HCT116 (cell line): ENCODE data around the gene SCNN1B. TPM values are rescaled to one million over a fixed set of nuclear protein-coding genes. Genes with fewer than 3 reads are reported as not detected.

Experiments
- ATAC-seq: fragments of 200-7000 bp; cut with Tn5 transposase; 2 replicates; pipeline ENCODE4 v1.9.1; 2020; ENCODE audit warnings: mild to moderate bottlenecking, moderate library complexity
- BruUV-seq: library from RNA; stranded (reverse); fragments of 400-500 nt; replicated peaks from 2 replicates; lab custom pipeline; 2021; lab: Mats Ljungman, UMichigan
- CTCF ChIA-PET: fragments of 300-600 bp; sonication (Branson Sonifier 250); formaldehyde crosslinking; loops from one replicate; lab custom pipeline; 2021; ENCODE audit warnings: antibody characterized with exemption; lab: Charles Lee
- POLR2A ChIA-PET: fragments of 300-600, 350-600 bp; sonication (Branson Sonifier 250); formaldehyde crosslinking; loops from one replicate; lab custom pipeline; 2021; ENCODE audit warnings: antibody characterized with exemption; lab: Charles Lee
- RAD21 ChIA-PET, 2 experiments: fragments of 300-600 bp; sonication (Branson Sonifier 250); formaldehyde crosslinking; loops; one replicate each; lab custom pipeline; 2023; ENCODE audit warnings: low total read pairs in 2 of 2; ENCODE audit not compliant: uncharacterized antibody in 2 of 2, unreplicated experiment in 2 of 2, low non-redundant PET in 1 of 2; lab: Charles Lee
- DNase-seq: peaks from one replicate; pipeline ENCODE4 v3.0.0-alpha.2; 2010; ENCODE audit warnings: low read depth, low spot score
- H2AFZ ChIP-seq: fragments of 200-600 bp; shearing (Covaris generic), sonication (generic); 2 replicates; pipeline ENCODE4 v1.6.1; 2017; ENCODE audit warnings: low read depth, mixed run types, mixed read lengths, antibody characterized with exemption, low read length; ENCODE audit not compliant: poor library complexity, severe bottlenecking
- H3K27ac ChIP-seq: 2 replicates; pipeline ENCODE4 v1.5.1; 2012; ENCODE audit warnings: low read depth, low read length
- H3K27me3 ChIP-seq: fragments of 200-600 bp; sonication (generic); 2 replicates; pipeline ENCODE4 v1.6.1; 2016; ENCODE audit warnings: mixed run types, low read length, mixed read lengths; ENCODE audit not compliant: insufficient read depth
- H3K36me3 ChIP-seq, 2 experiments: fragments of 200-500 bp in 1 of 2; fragments of 200-600 bp in 1 of 2; sonication (Bioruptor generic) in 1 of 2; sonication (generic) in 1 of 2; 2 replicates each; pipeline versions ENCODE4 v1.5.1 to v1.6.1; 2014 to 2016; ENCODE audit warnings: low read length in 2 of 2, inconsistent platforms in 1 of 2, mixed read lengths in 1 of 2, mixed run types in 1 of 2; ENCODE audit not compliant: insufficient read depth in 2 of 2, control insufficient read depth in 1 of 2
- H3K4me1 ChIP-seq, 2 experiments: fragments of 200-600 bp in 1 of 2; sonication (generic) in 1 of 2; 2 replicates each; pipeline versions ENCODE4 v1.5.1 to v1.6.1; 2012 to 2017; ENCODE audit warnings: low read length in 2 of 2, inconsistent platforms in 1 of 2, mild to moderate bottlenecking in 1 of 2, mixed read lengths in 1 of 2, mixed run types in 1 of 2, moderate library complexity in 1 of 2; ENCODE audit not compliant: insufficient read depth in 2 of 2, control insufficient read depth in 1 of 2
- H3K4me2 ChIP-seq: fragments of 200-600 bp; sonication (generic); 2 replicates; pipeline ENCODE4 v1.6.1; 2017; ENCODE audit warnings: mixed run types, low read length, mixed read lengths
- H3K4me3 ChIP-seq, 2 experiments: fragments of 200-600 bp in 1 of 2; sonication (generic) in 1 of 2; replicated peaks in 1 of 2; 2 replicates each; pipeline ENCODE4 v1.5.1; 2011 to 2016; ENCODE audit warnings: low read length in 2 of 2, control low read depth in 1 of 2, low read depth in 1 of 2, mild to moderate bottlenecking in 1 of 2, mixed read lengths in 1 of 2, mixed run types in 1 of 2
- H3K79me2 ChIP-seq: fragments of 200-600 bp; sonication (generic); 2 replicates; pipeline ENCODE4 v1.6.1; 2017; ENCODE audit warnings: mild to moderate bottlenecking, mixed run types, low read length, moderate library complexity, mixed read lengths; ENCODE audit not compliant: insufficient read depth
- H3K9ac ChIP-seq: fragments of 200-600 bp; sonication (generic); 2 replicates; pipeline ENCODE4 v1.6.1; 2016; ENCODE audit warnings: low read length, mixed read lengths
- H3K9me2 ChIP-seq: fragments of 200-600 bp; sonication (generic), shearing (Covaris generic); 2 replicates; pipeline ENCODE4 v1.6.1; 2017; ENCODE audit warnings: mixed run types, mild to moderate bottlenecking, moderate library complexity; ENCODE audit not compliant: insufficient read depth
- H3K9me3 ChIP-seq, 2 experiments: fragments of 200-500 bp in 1 of 2; fragments of 200-600 bp in 1 of 2; sonication (Bioruptor generic) in 1 of 2; sonication (generic) in 1 of 2; 2 replicates each; pipeline ENCODE4 v1.6.1; 2014 to 2017; ENCODE audit warnings: low read length in 2 of 2, mixed read lengths in 2 of 2, inconsistent platforms in 1 of 2, low read depth in 1 of 2, mild to moderate bottlenecking in 1 of 2, mixed run types in 1 of 2, moderate library complexity in 1 of 2; ENCODE audit not compliant: control insufficient read depth in 1 of 2, insufficient read depth in 1 of 2
- H4K20me1 ChIP-seq: fragments of 200-600 bp; sonication (generic), shearing (Covaris generic); 2 replicates; pipeline ENCODE4 v1.6.1; 2017; ENCODE audit warnings: mixed run types, mild to moderate bottlenecking, moderate library complexity; ENCODE audit not compliant: insufficient read depth
- CBX3 ChIP-seq: IDR thresholded peaks from 2 replicates; pipeline ENCODE4 v1.6.1; 2012; ENCODE audit warnings: low read depth
- CEBPB ChIP-seq: IDR thresholded peaks from 2 replicates; pipeline ENCODE4 v1.6.1; 2012; ENCODE audit warnings: low read depth
- EGR1 ChIP-seq: IDR thresholded peaks from 2 replicates; pipeline ENCODE4 v1.6.1; 2012; ENCODE audit warnings: low read depth
- ELF1 ChIP-seq: IDR thresholded peaks from 2 replicates; pipeline ENCODE4 v1.6.1; 2012; ENCODE audit warnings: low read depth, borderline replicate concordance
- EZH2phosphoT487 ChIP-seq: fragments of 200-600 bp; IDR thresholded peaks from 2 replicates; pipeline ENCODE4 v1.6.1; 2018; ENCODE audit warnings: antibody characterized with exemption, borderline replicate concordance
- FOSL1 ChIP-seq: IDR thresholded peaks from 2 replicates; pipeline ENCODE4 v1.6.1; 2012; ENCODE audit warnings: low read depth
- JUND ChIP-seq: IDR thresholded peaks from 2 replicates; pipeline ENCODE4 v1.6.1; 2012
- POLR2A ChIP-seq: IDR thresholded peaks from 2 replicates; pipeline ENCODE4 v1.7.0; 2011; ENCODE audit warnings: borderline replicate concordance; ENCODE audit not compliant: insufficient read depth, insufficient read length; ENCODE audit errors: extremely low read depth
- POLR2AphosphoS5 ChIP-seq: IDR thresholded peaks from 2 replicates; pipeline ENCODE4 v1.6.1; 2011; ENCODE audit warnings: mild to moderate bottlenecking, low read depth, low read length, moderate library complexity
- SP1 ChIP-seq: IDR thresholded peaks from 2 replicates; pipeline ENCODE4 v1.6.1; 2012; ENCODE audit warnings: low read depth
- TCF7L2 ChIP-seq: IDR thresholded peaks from 2 replicates; pipeline ENCODE4 v1.7.0; 2011; ENCODE audit warnings: borderline replicate concordance, inconsistent platforms; ENCODE audit not compliant: insufficient read depth, insufficient read length; ENCODE audit errors: extremely low read depth
- ZNF274 ChIP-seq: fragments of 200-500 bp; sonication (Bioruptor generic); IDR thresholded peaks from 2 replicates; pipeline ENCODE4 v1.6.1; 2014; ENCODE audit warnings: mild to moderate bottlenecking, low read depth, low read length, inconsistent platforms
- intact Hi-C: fragments of 100-400 bp; cut with micrococcal nuclease; formaldehyde crosslinking; loops from 2 replicates; pipeline ENCODE4 v1.10.0; 2022
- total RNA-seq: library from RNA; stranded (reverse); gene quantifications from one replicate; pipeline ENCODE4 v1.2.1, GENCODE V29; 2021; ENCODE audit not compliant: unreplicated experiment
- TF ChIP-seq, protein P1 (sequence below), 3 experiments: fragments of 200-600 bp in 1 of 3; sonication (generic) in 1 of 3; IDR thresholded peaks in 2 of 3; conservative IDR thresholded peaks in 1 of 3; 2 replicates each; pipeline ENCODE4 v1.5.1; 2012 to 2017; ENCODE audit warnings: low read depth in 2 of 3, low read length in 2 of 3, antibody characterized with exemption in 1 of 3, borderline replicate concordance in 1 of 3, control low read depth in 1 of 3, mild to moderate bottlenecking in 1 of 3, mixed read lengths in 1 of 3, mixed run types in 1 of 3, moderate library complexity in 1 of 3; ENCODE audit not compliant: insufficient read depth in 1 of 3
- TF ChIP-seq, protein P2 (sequence below): IDR thresholded peaks from 2 replicates; pipeline ENCODE4 v1.6.1; 2012
- TF ChIP-seq, protein P3 (sequence below): IDR thresholded peaks from 2 replicates; pipeline ENCODE4 v1.6.1; 2012; ENCODE audit warnings: low read depth

SCNN1B gene
- total RNA-seq, 1 experiment from 2014 or later = 0.37 TPM

DNA sequence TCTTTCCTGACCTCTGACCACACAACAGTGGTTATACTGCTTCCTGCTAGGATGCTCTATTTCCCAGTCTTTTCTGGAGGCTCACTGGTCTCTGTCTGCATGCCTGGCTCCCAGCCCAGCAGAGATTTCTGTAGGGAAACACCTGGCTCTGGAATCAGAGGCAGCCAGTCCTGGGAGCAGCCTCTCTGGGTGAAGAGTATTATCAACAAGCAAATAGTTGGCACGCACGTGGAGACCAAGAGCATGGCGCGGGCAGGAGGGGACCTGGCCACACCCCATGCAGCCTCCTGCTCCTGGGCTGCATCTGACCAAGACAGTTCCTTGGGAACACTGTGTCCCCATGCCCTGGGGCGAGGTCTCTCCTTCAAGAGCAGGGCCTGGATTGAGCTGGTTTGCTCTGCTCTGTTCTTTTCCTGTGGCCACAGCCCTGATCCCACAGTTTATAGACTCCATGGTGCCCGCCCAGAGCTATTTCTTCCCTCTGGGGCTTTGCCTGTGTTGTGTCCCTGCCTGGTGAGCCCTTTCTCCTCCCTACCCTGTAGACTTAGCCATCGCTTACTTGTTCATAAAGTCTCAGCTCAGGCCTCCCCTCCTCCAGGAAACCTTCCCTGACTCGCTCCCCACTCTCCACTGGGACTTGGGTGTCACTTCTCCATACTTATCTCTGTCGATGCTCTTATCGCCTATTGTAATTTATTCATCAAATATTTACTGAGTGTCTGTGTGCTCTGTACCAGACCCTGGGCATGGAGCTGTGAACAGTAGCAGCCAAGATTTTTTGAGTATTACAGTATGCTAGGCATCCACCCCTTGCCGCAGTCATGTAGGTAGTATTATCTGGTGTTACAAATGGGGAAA lies 60.6 kb downstream of the SCNN1B start (continued):
- TF ChIP-seq, protein P1, sequence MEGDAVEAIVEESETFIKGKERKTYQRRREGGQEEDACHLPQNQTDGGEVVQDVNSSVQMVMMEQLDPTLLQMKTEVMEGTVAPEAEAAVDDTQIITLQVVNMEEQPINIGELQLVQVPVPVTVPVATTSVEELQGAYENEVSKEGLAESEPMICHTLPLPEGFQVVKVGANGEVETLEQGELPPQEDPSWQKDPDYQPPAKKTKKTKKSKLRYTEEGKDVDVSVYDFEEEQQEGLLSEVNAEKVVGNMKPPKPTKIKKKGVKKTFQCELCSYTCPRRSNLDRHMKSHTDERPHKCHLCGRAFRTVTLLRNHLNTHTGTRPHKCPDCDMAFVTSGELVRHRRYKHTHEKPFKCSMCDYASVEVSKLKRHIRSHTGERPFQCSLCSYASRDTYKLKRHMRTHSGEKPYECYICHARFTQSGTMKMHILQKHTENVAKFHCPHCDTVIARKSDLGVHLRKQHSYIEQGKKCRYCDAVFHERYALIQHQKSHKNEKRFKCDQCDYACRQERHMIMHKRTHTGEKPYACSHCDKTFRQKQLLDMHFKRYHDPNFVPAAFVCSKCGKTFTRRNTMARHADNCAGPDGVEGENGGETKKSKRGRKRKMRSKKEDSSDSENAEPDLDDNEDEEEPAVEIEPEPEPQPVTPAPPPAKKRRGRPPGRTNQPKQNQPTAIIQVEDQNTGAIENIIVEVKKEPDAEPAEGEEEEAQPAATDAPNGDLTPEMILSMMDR (IDR thresholded peaks at IDR 0.05 in 2 of 3, conservative IDR thresholded peaks at IDR 0.05 in 1 of 3; ENCODE audit: borderline replicate concordance in 1 of 3, insufficient read depth in 1 of 3, low read depth in 2 of 3, low read length in 2 of 3) = no peak
- TF ChIP-seq ZNF274 (no peak), TCF7L2 (no peak), EZH2phosphoT487 (no peak)

DNA sequence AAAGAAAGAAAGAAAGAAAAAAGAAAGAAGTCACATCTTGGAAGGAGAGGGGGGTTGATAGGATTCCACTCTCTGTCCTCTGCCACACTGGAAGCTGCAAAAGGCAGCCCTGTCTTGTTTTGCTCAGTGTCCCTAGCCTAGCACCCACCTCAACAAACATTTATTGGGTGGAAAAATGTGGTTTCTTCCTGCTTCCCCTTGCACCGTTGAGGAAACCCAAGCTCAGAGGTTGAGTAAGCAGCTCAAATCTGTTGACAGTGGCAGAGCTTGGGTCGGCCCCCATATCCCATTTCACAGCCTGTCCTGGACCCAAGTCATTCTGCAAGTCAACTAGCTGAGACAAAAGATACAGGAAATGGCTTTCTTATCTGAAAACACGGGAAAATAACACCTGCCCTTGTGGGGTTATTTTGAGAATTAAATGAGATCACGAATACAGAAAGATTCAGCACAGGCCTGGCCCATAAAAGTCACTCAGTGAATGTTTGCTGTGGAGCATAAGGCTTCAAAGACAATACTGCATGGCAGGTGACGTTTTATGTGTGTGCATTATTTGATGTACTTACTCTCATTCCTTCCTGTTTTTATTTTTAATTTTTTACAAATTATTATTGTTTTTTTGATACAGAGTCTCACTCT lies 63.6 kb downstream of the SCNN1B start:
- no peaks in the 10 kb centered on the region for H3K9me2 ChIP-seq
- H4K20me1 ChIP-seq = no peaks in the 10 kb centered on the region
- H3K27ac ChIP-seq = no peak overlapping the region
- ATAC-seq (no peak), DNase-seq (no peak)
- intact Hi-C loops = no loop called here
- no peak overlapping the region for H3K4me3 ChIP-seq
- no peak overlapping the region for H2AFZ ChIP-seq
- H3K36me3 ChIP-seq = no peaks in the 10 kb centered on the region
- H3K27me3 ChIP-seq = no peaks in the 10 kb centered on the region
- ChIA-PET CTCF (no interaction called here), POLR2A (no interaction called here), RAD21 (no interaction called here)
- peaks cover 6 to 11% of the 10 kb centered on the region in 2 experiments; a peak in 3 of 4 replicates for H3K4me1 ChIP-seq
- H3K79me2 ChIP-seq = no peaks in the 10 kb centered on the region
- no TSS peak for BruUV-seq
- no peak overlapping the region for H3K4me2 ChIP-seq
- H3K9me3 ChIP-seq = no peaks in the 10 kb centered on the region
- no peak overlapping the region for H3K9ac ChIP-seq
- TF ChIP-seq FOSL1 (no peak), CBX3 (no peak), ELF1 (no peak), CEBPB (no peak), SP1 (no peak), POLR2AphosphoS5 (no peak), ZNF274 (no peak), EGR1 (no peak), JUND (no peak), EZH2phosphoT487 (no peak), POLR2A (no peak)
- TF ChIP-seq, protein P2, sequence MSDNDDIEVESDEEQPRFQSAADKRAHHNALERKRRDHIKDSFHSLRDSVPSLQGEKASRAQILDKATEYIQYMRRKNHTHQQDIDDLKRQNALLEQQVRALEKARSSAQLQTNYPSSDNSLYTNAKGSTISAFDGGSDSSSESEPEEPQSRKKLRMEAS = no peak
- TF ChIP-seq, protein P3, sequence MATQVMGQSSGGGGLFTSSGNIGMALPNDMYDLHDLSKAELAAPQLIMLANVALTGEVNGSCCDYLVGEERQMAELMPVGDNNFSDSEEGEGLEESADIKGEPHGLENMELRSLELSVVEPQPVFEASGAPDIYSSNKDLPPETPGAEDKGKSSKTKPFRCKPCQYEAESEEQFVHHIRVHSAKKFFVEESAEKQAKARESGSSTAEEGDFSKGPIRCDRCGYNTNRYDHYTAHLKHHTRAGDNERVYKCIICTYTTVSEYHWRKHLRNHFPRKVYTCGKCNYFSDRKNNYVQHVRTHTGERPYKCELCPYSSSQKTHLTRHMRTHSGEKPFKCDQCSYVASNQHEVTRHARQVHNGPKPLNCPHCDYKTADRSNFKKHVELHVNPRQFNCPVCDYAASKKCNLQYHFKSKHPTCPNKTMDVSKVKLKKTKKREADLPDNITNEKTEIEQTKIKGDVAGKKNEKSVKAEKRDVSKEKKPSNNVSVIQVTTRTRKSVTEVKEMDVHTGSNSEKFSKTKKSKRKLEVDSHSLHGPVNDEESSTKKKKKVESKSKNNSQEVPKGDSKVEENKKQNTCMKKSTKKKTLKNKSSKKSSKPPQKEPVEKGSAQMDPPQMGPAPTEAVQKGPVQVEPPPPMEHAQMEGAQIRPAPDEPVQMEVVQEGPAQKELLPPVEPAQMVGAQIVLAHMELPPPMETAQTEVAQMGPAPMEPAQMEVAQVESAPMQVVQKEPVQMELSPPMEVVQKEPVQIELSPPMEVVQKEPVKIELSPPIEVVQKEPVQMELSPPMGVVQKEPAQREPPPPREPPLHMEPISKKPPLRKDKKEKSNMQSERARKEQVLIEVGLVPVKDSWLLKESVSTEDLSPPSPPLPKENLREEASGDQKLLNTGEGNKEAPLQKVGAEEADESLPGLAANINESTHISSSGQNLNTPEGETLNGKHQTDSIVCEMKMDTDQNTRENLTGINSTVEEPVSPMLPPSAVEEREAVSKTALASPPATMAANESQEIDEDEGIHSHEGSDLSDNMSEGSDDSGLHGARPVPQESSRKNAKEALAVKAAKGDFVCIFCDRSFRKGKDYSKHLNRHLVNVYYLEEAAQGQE = no peak
- TF ChIP-seq, protein P1 (IDR thresholded peaks at IDR 0.05 in 2 of 3, conservative IDR thresholded peaks at IDR 0.05 in 1 of 3; ENCODE audit: borderline replicate concordance in 1 of 3, insufficient read depth in 1 of 3, low read depth in 2 of 3, low read length in 2 of 3) = no peak
